ENCODE measurements around the gene KCNA5.

Gene KCNA5

DNA sequence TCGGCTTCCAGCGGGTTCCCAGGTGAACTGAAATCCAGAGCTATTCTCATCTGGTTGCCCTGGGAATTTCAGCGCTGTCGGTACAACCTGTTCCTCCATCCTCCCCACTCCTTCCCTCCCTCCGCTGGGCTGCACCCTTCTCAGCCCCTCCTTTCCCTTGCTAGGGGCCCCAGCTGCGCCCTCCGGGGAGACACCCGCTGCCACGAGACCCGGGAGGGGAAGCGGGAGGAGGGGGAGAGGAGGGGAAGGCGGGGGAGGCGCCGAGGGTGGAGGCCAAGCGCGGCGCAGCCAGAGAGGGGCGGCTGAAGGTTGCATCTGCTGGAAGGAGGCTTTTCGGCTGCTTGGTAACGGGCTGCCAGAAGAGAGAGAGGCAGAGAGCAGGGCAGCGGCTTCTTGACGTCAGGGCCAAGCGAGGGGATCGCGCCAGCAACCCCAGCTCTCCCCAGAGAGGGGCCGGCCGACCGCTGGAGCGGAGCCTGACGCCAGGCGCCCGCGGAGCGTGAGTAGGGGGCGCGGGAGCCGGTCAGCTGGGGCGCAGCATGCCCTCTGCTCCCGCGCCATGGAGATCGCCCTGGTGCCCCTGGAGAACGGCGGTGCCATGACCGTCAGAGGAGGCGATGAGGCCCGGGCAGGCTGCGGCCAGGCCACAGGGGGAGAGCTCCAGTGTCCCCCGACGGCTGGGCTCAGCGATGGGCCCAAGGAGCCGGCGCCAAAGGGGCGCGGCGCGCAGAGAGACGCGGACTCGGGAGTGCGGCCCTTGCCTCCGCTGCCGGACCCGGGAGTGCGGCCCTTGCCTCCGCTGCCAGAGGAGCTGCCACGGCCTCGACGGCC is at the start of gene KCNA5:
Gene KCNA5 (plus strand): TSS at position 291 of the 831 bp plus-strand sequence. CDS start 269 bp downstream, at position 560.
- in situ Hi-C loops (cut with MboI; ENCODE audit: low sequenced_read_pairs): no loop called here

DNA sequence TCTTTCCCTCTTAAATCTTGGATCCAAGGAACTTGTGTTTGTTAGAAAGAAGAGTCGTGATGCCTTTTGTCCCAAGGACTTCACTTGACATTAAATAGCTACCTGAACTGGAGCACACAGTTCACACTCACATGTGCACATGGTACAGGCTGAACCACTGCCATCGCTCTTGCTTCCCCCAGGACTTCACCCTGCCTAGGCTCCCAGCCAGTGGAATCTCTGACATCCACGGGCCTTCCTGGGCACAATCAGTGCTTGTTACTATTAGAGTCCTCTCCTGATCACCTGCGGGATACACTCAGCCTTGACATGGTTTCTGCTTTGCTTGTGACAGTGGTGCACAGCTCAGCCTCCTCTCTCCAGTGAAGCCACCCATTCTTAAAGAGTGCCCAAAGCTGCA is 49.1 kb upstream of the KCNA5 start:
- in situ Hi-C loops (cut with MboI; ENCODE audit: low sequenced_read_pairs): no loop called here

DNA sequence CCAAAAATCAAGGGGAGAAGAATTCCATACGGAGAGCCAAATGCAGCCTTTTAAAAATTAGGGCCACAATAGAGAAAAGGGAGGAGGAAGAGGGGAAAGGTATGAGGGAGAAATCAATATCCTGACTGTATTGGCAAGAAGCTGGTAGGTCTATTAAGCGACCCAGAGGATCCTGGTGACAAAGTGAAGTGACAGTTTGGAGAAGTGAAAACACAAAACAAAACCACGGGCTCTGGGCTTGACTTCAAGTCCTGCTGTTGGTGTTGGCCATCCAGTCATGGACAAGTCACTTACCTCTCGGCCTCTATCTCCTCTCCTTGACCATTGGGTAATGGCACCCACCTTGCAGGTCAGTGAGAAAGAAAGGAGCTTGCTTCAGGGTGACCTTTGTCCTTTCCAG is 47.0 kb upstream of the KCNA5 start:
- in situ Hi-C loops (cut with MboI; ENCODE audit: low sequenced_read_pairs): no loop called here

DNA sequence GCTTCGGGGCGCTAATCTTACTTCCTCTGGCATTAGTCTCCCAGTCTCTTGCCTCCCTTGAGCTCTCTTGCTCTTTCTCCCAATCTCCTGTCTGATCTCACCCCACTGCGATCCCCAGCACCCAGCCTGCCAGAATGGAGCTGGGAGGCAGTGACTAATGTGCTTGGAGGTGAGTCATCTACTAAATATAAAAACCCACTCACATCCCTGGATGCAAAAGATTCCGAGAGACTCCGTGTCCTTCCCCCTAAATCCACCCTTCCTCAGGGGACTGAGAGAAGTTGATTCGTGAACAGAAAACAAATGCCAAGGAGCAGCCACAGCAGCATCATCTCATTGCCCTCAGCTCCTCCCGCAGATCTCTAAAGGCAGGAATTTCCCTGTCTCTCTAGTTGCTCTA is 45.7 kb upstream of the KCNA5 start:
- in situ Hi-C loops (cut with MboI; ENCODE audit: low sequenced_read_pairs): no loop called here

DNA sequence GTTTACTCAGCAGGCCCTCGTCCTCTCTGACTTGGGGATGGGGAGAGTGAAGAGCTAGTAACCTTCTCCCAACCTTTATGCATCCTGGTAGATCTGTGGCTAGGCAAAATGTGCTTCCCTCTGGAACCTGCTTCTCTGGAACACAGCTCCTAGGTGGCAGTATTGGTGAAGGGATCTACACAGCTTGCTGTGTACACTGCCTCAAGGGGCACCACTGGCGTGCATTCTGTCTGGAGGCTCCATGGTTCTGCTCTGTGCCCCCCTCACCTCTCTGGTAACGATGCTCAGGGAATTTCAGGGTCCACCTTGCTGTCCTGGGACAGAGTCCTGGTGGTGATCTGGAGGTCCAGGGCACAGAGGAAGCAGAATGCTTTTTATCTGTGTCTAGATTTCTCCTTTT is 43.5 kb upstream of the KCNA5 start:
- in situ Hi-C loops (cut with MboI; ENCODE audit: low sequenced_read_pairs): no loop called here

DNA sequence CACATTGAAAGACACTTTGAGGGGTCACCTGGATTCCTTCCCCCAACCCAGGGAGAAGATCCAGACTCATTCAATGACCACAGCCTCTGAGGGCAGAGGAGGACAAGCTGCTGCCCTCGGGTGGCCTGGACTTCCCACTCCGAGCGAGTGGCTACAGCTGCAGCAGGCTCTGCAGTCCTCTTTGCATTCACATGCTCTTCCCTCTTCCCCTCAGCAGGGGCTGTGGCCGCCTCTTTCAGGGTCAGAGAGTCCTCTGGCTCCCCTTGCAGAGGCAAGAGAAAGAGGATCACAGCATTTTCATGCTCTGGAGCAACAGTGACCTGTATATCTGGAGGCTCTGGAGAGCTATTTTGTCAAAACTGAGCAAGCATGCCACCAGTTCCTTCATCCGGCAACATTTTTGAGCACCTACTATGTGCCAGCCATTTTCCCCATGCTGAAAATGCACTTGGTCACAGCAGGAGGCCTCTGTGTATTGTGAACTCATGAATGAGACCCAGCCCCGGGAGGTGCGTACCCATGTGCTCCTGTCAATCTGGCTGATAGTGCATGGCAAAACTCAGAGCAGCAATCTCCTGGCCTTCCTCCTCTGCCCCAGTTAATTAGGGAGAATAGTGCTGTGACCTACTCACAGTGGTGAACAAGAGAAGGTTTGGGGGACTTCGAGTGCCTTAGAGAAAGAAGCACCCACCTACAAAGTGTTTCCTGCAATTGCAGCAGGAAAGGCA is 42.9 kb upstream of the KCNA5 start:
- in situ Hi-C loops (cut with MboI; ENCODE audit: low sequenced_read_pairs): no loop called here

DNA sequence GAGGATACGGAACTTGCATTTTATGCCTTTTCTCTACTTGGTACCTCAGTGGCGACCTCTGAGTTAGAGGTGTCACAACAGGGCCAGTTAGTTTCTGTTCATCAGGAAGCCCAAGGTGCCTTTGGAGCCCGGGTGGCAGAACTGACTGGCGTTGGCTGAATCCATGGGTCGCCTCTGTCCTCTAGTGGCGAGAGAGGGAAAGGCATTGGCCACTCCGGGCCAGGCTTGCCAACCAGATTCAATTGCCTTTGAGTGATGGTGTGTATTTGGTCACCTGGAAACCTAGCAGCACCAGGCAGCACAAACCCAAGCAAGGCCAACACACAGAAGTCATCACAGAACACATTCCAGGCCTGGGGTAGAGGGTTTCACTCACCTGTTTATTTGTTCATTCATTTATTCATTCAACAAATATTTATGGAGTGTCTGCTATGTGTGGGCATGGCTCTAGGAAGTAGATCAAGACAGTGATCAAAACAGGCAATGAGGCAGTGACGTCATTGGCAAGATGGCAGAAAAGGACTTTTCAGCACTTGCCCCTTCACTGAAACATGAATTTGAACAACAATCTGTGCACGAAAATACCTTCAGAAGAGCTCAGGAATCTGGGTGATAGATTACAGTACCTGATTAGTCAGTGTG is 40.5 kb upstream of the KCNA5 start:
- in situ Hi-C loops (cut with MboI; ENCODE audit: low sequenced_read_pairs): no loop called here

DNA sequence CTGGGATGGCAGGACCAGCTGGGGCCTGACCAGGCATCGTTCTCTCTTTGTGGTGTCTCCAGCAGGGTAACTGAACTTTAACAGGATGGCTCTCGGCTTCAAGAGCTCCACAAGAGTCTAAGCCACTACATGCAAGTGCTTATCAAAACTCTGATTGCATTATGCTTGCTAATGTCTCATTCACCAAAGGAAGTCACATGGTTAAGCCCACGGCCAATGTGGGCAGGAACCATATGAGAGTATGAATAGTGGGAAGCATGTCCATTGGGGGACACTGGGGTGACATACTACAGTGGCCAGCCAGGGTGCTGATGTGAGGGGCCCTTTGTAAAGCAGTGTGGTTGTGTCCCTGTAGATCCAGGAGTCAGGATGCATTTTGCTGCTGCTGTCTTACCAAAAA is 35.0 kb upstream of the KCNA5 start:
- in situ Hi-C loops (cut with MboI; ENCODE audit: low sequenced_read_pairs): no loop called here

DNA sequence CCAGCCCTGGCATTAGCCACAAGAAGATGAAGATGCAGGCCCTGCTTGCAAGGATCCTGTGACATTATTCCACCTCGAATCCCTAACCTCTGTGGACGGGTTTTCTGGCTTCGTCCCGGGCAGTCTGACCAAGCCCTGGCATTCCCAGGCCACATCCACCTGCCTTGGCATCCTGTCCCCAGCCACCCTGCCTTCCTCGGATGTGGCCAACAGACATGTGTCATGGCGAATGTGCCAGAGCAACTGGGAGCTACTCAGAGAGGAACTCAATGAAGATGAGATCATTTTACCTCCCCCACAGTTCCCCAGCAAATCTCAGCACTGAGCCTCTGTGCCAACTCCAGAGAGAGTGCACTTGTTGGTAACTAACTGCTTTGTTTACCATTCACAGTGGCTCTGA is 33.5 kb upstream of the KCNA5 start:
- in situ Hi-C loops (cut with MboI; ENCODE audit: low sequenced_read_pairs): no loop called here

DNA sequence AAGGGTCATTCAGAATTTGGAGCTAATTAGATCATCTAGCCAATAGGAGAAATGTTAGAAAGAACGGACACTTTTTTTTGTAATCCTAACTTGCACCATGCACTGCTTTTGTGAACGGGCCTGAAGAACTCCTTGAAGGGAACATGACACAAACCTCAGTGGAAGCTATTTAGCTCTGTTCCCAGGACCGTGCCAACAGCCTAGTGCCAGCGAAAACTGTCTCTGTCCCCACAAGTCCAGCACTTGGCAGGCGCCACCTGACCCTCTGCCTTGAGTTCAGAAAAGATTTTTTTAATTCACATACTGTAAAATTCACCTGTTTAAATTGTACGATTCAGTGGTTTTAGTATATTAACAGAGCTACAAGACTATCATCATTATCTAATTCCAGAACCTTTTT is 31.3 kb upstream of the KCNA5 start:
- in situ Hi-C loops (cut with MboI; ENCODE audit: low sequenced_read_pairs): no loop called here

DNA sequence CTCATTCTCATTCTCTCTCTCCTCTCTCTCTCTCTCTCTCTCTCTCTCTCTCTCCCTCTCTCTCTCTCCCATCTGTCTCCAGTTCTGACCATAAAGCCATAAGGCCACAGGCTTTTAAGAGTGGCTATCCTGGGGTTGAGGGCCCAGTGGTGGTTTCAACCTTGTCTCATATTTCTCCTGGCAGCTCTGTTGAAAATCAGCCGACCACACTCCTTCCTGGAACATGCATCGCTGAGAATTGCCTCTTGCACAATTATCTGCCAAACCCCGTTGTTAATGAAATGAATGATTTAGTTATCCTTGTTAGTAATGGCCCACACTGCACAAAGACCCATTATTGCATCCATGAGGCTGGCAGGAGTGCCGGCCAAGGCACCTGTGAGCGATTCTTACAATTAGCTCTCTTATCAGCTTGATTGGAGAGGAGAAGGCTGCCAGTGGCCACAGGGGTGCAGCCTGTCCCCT is 30.4 kb upstream of the KCNA5 start:
- in situ Hi-C loops (cut with MboI; ENCODE audit: low sequenced_read_pairs): no loop called here

DNA sequence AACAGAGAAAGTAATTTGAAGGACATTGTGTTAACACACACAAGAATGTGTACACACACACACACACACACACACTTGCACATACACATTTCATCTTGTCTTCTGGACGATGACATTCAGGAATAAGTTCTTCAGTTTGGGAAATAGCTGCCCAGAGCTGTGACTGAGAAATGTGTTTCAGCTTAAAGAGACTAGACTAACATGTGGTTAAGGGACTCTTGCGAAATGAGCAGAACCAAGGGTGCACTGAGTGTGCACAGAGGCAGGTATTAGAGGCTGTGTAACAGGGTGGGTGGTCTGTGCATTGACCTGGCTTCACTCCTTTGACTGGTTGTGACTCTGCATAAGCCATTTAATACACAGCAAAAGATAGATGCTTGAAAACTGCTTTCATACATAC is 29.4 kb upstream of the KCNA5 start:
- in situ Hi-C loops (cut with MboI; ENCODE audit: low sequenced_read_pairs): no loop called here

DNA sequence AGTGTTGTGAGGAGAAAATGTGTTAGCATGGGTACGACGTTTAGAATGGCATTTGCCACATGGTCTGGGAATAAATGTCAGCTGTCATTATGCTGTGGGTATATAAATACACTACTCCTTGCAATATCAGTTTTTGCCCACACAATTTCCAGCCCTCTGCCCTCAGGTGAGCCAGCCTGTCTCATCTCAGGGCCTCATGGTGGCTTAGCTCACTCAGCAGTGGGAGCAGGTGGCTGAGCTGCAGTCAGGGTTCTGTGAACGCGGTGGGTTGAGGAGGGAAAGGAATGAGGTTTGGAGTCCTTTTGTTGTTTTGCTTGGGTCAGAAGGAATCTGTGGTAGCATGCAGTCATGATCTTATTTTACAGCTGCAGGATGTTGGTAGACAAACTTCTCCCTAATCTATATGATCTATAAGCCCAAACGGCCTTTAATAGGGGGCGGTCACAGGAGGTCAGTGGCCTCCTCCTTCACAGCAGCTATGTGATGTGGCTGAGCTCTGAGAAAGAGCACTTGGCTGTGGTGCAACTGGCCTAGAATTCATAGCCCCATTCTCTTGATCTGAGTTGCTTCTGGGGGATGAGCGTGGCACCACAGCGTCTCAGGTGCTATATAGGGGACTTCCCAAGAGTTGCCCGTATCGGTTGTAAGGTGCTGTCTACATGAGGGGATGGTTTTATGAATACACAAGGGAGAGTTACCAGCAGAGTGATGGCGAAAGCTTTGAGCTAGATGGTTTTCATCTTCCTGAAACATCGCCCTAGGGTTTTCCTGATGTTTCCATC is 27.8 kb upstream of the KCNA5 start:
- in situ Hi-C loops (cut with MboI; ENCODE audit: low sequenced_read_pairs): no loop called here

DNA sequence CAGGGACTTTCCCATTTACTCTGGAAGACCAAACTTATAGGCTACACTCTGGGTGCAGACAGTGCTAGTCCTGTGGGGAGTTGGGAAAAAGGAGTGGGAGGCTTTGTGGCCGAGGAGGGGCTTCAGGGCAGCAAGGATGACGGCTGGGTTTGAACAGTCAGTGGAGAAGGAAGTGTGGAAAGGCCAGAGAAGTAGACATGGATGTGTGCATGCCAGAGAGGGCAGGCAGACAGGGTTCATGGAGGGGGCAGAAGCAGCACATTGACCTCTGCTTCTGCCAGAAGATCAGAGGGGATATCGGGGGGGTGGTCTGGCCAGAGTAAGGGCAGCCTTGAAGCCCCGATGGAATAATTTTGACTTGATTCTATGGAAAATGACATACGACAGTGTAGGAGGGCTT is 27.2 kb upstream of the KCNA5 start:
- in situ Hi-C loops (cut with MboI; ENCODE audit: low sequenced_read_pairs): no loop called here

DNA sequence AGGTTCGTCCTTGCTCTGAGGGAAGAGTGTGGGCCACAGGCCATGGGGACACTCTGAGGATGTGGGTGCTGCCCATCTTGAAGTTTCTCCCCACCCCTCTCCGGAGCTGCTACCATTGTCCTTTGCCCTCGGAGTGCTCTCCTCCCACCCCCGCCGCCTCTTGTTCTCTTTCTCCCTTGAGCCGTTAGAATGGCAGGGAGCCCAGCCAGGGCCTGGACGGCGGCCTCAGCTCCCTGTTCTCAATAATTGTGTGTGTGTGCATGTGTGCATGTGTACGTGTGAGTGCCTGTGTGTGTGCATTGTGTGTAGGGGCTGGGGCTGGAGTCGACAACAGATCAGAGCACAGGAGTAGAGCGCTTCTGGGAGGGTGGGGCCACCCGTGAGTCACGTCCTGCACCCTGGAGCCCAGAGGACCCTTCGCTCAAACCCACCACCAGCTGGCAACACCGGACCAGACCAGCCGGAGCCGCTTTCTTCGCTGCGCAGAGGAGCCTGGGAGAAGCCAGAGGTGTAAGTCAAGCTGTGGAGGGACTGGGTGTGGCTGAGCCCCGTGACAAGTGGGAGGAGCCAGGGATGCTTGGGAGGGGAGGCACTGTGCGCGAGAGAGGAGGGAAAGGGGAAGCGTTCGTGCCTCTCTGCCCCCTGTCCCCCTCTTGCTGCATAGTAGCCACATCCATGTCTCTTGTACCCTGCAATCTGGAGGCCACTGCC is 25.9 kb upstream of the KCNA5 start:
- in situ Hi-C loops (cut with MboI; ENCODE audit: low sequenced_read_pairs): no loop called here

DNA sequence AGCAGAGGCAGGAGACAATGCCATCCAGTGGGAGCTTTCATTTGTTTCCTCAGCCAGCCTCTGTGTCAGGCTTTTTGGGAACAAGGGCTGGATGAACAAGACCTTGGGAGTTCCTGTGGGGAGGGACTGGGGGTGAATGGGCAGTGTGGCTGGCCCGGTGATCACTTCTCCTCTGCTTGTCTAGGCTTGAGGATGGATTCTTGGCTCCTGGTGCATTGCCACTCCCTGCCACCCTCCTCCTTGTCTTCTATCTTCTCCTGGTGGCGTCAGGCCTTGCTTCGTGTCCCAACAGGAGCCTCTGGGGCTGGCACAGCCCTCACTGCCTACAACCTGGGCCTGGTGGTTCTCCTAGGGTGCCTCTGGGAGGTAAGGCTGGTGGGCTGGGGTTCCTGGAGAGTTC is 25.0 kb upstream of the KCNA5 start:
- in situ Hi-C loops (cut with MboI; ENCODE audit: low sequenced_read_pairs): no loop called here

DNA sequence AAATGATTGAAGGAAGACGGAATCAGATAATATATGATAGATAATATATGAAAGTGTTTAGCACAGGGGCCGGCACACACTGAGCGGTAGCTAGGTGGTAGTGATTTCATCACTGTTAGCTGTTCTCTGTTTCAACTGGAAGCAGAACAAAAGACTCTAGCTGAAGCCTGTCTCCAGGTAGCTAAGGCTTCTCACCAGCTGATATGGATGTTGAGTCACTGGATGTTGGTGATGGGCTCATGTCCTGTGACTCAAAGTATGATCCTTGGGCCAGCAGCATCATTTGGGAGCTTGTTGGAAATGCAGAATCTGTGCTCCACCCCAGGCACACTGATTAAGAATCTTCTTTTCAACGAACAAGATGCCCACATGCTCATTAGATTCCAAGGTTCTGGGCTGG is 21.7 kb upstream of the KCNA5 start:
- in situ Hi-C loops (cut with MboI; ENCODE audit: low sequenced_read_pairs): no loop called here

DNA sequence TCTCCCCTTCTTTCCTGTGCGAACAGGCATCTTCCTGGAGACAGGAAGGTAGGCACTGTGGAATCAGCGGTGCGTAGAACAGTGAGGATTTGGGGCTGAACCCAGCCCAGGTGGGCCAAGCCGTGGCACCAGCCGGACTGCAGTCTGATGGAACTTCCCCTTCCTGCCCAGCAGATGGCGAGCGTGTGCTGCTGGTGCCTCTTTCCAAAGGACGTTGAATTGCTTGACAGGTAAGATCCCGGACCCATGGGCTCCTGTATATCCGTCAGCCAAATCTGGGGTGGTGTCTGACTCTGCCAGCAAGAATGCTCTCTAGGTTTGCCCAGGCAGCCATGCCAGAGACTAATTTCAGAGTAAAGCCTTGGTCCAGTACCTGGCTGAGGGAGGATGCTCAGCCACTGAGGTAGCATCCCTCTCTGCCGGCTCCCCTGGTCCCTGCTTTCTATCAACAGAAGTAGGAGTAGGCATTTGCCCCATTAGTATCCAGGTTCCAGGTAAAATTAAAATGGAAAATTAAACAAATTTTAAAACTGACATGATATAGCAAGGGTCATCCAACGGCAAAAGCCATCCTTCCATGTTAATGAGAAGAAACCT is 21.1 kb upstream of the KCNA5 start:
- in situ Hi-C loops (cut with MboI; ENCODE audit: low sequenced_read_pairs): no loop called here

DNA sequence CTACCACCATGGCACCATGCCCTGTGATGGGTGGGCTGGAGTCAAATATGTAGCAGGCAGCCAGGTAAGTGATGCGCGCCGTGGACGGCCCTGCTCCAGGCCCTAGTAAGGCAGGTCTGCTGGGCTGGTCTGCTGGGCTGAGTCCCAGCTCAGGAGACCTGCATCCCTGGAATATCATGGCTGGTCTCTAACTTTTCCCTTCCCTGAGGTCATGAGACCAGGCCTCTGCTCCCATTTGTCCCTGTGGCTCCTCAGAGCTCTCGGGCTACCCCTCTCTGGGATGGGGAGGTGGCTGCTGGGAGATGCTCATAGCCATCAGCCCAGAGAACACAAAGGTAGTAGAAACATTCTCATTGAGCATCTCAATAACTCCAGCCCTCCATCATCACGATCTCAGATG is 19.8 kb upstream of the KCNA5 start:
- in situ Hi-C loops (cut with MboI; ENCODE audit: low sequenced_read_pairs): no loop called here

DNA sequence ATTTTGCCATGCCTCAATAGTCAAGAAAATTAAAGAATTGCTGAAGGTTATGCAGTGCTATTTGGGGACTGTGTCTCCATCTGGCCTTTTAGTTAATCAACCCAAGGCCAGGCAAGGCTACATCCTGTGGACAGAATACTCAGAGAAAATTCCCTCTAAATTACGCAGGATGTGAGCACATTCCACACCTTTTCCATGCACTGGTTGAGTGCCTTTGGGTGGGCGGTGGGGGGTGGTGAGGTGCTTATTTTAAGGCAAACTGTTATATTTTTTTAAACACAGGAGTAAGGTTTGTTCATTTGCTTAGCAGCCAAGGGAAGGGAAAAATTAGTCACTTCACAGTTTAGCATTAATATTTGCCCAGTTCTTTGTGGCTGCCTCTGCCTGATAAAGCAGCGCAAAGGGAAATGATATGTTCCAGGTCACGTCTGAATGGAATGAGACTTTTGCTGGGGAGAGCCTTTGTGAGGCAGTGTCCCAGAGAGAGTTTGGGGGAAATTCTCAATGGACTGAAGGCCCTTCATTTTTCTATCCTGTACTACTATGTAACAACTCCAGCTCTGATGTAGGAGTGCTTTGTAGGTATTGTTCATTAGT is 17.2 kb upstream of the KCNA5 start:
- in situ Hi-C loops (cut with MboI; ENCODE audit: low sequenced_read_pairs): no loop called here

Data from HL-60/S4 treated with phorbol 12-myristate 13-acetate at 8.2 ng/mL for 4 days and 3 days (cell line).